ENCODE measurements around the gene PSMG1.
"Not testable (repeated sequence)": the region's sequence is repeated elsewhere in the genome, so short reads cannot be mapped to it uniquely, and the experiment has no call there.

The PSMG1 gene

DNA sequence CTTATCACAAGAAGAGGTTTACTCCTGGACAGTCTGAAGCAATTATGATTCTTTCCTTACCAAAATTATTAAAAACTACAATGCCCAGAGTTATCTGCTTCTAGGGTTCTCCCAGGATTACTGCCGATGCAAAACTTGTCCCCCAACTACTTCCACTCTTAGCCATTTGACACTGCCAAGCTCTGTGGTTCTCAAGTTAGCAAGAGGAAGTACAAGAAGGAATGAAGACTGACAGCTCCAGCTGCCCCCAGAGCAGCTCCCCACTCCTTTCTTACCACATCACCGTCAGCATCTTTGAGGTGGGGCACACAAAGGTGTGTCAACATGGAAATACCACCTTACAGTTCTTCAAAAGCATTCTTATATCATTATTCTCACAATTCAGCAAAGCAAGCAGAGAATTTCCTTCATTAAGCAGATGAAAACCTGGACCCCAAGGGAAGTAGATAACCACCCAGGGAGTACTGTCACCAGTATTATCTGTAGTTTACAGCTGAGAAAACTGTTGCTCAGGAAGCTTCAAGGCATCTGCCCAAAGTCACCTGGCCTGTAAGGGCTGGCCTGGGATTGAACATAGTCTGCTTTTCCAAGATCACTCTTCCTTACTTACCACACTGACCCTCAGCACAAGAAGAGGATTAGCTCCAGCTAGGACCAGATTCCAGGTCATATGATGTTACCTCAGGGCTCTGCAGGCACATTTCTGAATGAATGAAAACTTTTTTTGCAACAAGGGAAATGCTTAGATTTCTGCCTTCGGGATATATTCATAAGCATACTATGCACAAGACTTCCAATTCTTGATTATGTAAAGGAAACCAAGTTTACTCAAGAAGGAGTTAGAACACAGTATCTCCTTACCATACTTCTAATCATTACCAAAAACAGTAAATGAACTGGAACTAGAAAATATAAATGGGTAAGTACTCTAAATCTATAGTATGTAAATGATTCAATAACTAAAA is 9.3 kb downstream of the PSMG1 start:
- no peak overlapping the region for H3K4me3 ChIP-seq (ENCODE audit: low read depth, low read length)
- no peak for TF ChIP-seq CTCF (IDR thresholded peaks at IDR 0.05; ENCODE audit: insufficient read depth, low read depth, low read length, missing control alignments)
- DNase-seq (ENCODE audit: low read depth) = no peak

DNA sequence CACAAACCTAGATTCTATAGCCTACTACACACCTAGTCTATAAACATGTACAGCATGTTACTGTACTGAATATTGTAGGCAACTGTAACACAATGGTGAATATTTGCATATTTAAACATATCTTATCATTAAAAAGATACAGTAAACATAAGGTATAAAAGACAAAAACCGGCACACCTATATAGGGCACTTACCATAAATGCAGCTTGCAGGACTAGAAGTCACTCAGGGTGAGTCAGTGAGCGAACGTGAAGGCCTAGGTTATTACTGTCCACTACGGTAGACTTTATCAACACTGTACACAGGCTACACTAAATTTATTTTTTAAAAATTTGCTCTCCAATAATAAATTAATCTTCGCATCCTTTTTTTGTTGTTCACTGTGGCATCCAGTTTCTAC is 13.3 kb downstream of the PSMG1 start:
- no peak overlapping the region for H3K4me3 ChIP-seq (ENCODE audit: low read depth, low read length)
- TF ChIP-seq CTCF (IDR thresholded peaks at IDR 0.05; ENCODE audit: insufficient read depth, low read depth, low read length, missing control alignments) = no peak
- no peak for DNase-seq (ENCODE audit: low read depth)

- no peak for TF ChIP-seq CTCF (IDR thresholded peaks at IDR 0.05; ENCODE audit: insufficient read depth, low read depth, low read length, missing control alignments)
- H3K4me3 ChIP-seq (ENCODE audit: low read depth, low read length) = no peak overlapping the region
These were observed 14.5 kb downstream of the PSMG1 start for GRCh38 chr21:39168800-39169199.

GRCh38 chr21:39164523-39164922 is 18.7 kb downstream of the PSMG1 start:
- TF ChIP-seq CTCF (IDR thresholded peaks at IDR 0.05; ENCODE audit: insufficient read depth, low read depth, low read length, missing control alignments) = no peak
- no peak for DNase-seq (ENCODE audit: low read depth)
- H3K4me3 ChIP-seq (ENCODE audit: low read depth, low read length) = no peak overlapping the region

More at GRCh38 chr21:39168800-39169199, 14.5 kb downstream of the PSMG1 start:
- DNase-seq (ENCODE audit: low read depth) = no peak

DNA sequence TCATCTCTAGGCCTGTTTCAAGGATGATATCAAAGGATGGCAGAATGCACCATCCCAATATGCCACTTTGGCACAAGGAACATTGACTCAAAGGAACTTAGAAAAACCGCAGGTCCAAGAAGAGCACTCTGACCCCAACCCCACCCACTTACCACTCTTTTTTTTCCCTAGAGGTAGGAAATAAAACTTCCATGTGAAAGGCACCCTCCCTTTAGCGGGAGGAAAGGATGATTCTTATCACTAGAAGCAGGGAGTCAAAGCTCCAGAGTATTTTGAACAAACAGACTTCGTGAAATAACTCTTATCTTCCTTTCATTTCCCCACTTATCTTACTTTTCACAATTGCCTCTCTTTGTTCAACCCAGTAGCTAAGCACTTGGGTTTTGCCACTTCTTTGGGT is 22.2 kb downstream of the PSMG1 start:
- no peak overlapping the region for H3K4me3 ChIP-seq (ENCODE audit: low read depth, low read length)
- no peak for TF ChIP-seq CTCF (IDR thresholded peaks at IDR 0.05; ENCODE audit: insufficient read depth, low read depth, low read length, missing control alignments)
- no peak for DNase-seq (ENCODE audit: low read depth)

DNA sequence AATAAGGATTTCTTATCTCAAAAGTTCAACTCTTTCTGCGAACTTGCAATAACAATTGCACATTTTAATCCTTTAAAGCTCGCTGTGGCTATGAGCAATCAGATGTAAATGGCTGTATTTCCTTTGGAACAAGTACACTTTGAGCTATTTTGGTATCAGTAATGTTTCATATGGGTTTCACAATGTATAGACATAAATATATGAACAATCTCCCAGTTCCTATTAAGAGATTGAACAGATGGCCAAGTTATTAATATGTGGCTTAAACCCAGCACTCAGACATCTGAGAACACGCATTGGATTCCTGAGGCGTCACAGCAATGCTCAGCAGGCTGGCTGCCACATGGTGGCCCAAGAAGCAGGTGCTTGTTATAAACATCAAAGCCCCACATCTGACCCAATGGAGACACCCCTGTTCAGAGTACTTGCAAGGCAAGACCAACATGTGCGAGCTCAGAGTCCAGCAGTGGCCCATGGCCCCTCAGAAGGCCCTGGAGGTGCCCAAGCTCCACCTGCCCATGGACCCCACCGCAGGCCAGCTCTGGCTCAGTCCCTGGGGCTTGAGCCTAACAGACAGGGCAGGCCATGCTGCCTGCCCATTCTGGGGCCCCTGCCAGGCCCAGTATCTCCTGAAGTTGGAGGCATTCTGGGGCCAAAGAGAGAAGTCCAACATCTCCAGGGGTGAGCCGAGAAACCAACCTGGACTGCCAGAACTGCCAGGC is 23.7 kb downstream of the PSMG1 start:
- no peak for TF ChIP-seq CTCF (IDR thresholded peaks at IDR 0.05; ENCODE audit: insufficient read depth, low read depth, low read length, missing control alignments)
- DNase-seq (ENCODE audit: low read depth) = no peak
- H3K4me3 ChIP-seq (ENCODE audit: low read depth, low read length) = no peak overlapping the region

GRCh38 chr21:39157241-39157640 is 26.0 kb downstream of the PSMG1 start:
- H3K4me3 ChIP-seq (ENCODE audit: low read depth, low read length); DNase-seq (ENCODE audit: low read depth): not testable (repeated sequence)
